Measurements from ENCODE around the gene CEMIP. TPM values are rescaled to one million over a fixed set of nuclear protein-coding genes. Genes with fewer than 3 reads are reported as not detected.

Gene CEMIP
- total and polyA plus RNA-seq, 2 of the 13 experiments (the other 11 are each of a cell fraction or from before 2014, with no cell fraction given): 4.3 to 28.5 TPM

- Histone ChIP-seq H3K27ac (ENCODE audit: extremely low read length, insufficient read depth, low read length) (no peak overlapping the region), H2AFZ (ENCODE audit: low read length) (no peak overlapping the region), H3K79me2 (ENCODE audit: insufficient read depth, low read length) (no peaks in the 10 kb centered on the region), H3K36me3 (replicated peaks in 1 of 2; ENCODE audit: control insufficient read depth in 1 of 2, insufficient read depth in 2 of 2, low read length in 2 of 2) (peaks cover 6 to 19% of the 10 kb centered on the region in 2 experiments; a peak in 4 of 5 replicates), H4K20me1 (ENCODE audit: insufficient read depth, low read length) (no peaks in the 10 kb centered on the region; the same call in 1 of the 2 replicates), H3K4me2 (ENCODE audit: low read depth, low read length) (no peak overlapping the region), H3K9me3 (ENCODE audit: low read length) (no peaks in the 10 kb centered on the region), H3K4me1 (ENCODE audit: insufficient read depth, low read length) (no peaks in the 10 kb centered on the region), H3K4me3 (replicated peaks in 1 of 3; ENCODE audit: insufficient read depth in 1 of 3, low read depth in 2 of 3, low read length in 3 of 3) (no peak overlapping the region), H3K9ac (ENCODE audit: insufficient read depth, low read depth, low read length) (no peak overlapping the region), H3K27me3 (ENCODE audit: control insufficient read depth in 1 of 2, insufficient read depth in 2 of 2, low read length in 2 of 2) (no peaks in the 10 kb centered on the region)
- in situ Hi-C loops (cut with HindIII; ENCODE audit: extremely low pct_ligation_motif_present, low pct_unique_long_range_greater_than_20kb) (loop anchor here (10.0 kb wide), 1 partner anchor 412 kb away; no protein-coding TSS in a partner anchor), intact Hi-C loops (cut with micrococcal nuclease; ENCODE audit: unreplicated experiment) (loop anchor here (5.0 kb wide), 1 partner anchor 130 kb away; no protein-coding TSS in a partner anchor)
- FAIRE-seq (no peak), ATAC-seq (peak; percentile 36), DNase-seq (ENCODE audit: low spot score) (no peak)
- TF ChIP-seq ZNF235 (CRISPR knock-in tag; IDR thresholded peaks at IDR 0.05; ENCODE audit: borderline replicate concordance) (no peak), ZNF709 (CRISPR knock-in tag; IDR thresholded peaks at IDR 0.05) (no peak), FUBP1 (CRISPR knock-in tag; IDR thresholded peaks at IDR 0.05; ENCODE audit: borderline replicate concordance) (no peak), THAP8 (CRISPR knock-in tag; IDR thresholded peaks at IDR 0.05; ENCODE audit: borderline replicate concordance) (no peak), SIN3A (IDR thresholded peaks at IDR 0.05; ENCODE audit: borderline replicate concordance, low read depth, low read length) (no peak), BHLHE40 (IDR thresholded peaks at IDR 0.05; ENCODE audit: low read length) (no peak), GMEB2 (CRISPR knock-in tag; IDR thresholded peaks at IDR 0.05; ENCODE audit: low read depth) (no peak), REXO4 (CRISPR knock-in tag; IDR thresholded peaks at IDR 0.05; ENCODE audit: borderline replicate concordance) (no peak), ZBTB7A (CRISPR knock-in tag; IDR thresholded peaks at IDR 0.05) (no peak), NR2F6 (IDR thresholded peaks at IDR 0.05) (no peak), NR2F6 (CRISPR knock-in tag; IDR thresholded peaks at IDR 0.05) (no peak), AHDC1 (CRISPR knock-in tag; IDR thresholded peaks at IDR 0.05; ENCODE audit: borderline replicate concordance) (no peak), RNF2 (conservative IDR thresholded peaks at IDR 0.05; ENCODE audit: low read depth) (no peak), E2F2 (CRISPR knock-in tag; IDR thresholded peaks at IDR 0.05; ENCODE audit: borderline replicate concordance) (no peak)
- ChIA-PET CTCF (ENCODE audit: low intra/inter-chr PET ratio, low total read pairs) (interaction anchor here (1.6 kb wide), 1 partner anchor 289 kb away, joined by 6 read pairs; no protein-coding TSS in a partner anchor), POLR2A (no interaction called here)
- no TSS peak for BruUV-seq (replicated peaks)
- 96% methylated on average over 4 of the region's 4 CpGs for WGBS (ENCODE audit: low lambda C conversion rate)
Measured at GRCh38 chr15:80976851-80977250, 197.7 kb downstream of the CEMIP start.
